ENCODE data around the gene CKM.

GRCh38 chr19:45358213-45358792 lies 35.6 kb upstream of the CKM start:
- TF ChIP-seq CTCF (conservative IDR thresholded peaks at IDR 0.05; ENCODE audit: low read depth, low read length) (no peak), EZH2 (IDR thresholded peaks at IDR 0.05; ENCODE audit: low read length, unreplicated experiment) (no peak)

Data from PC-3 (cell line).